Mesendoderm (in vitro differentiated cells): ENCODE data around the gene FRY.

Experiments used
- DNase-seq: peaks from one replicate; pipeline ENCODE4 v3.0.0; 2013
- H2AK5ac ChIP-seq: 2 replicates; pipeline ENCODE4 v1.6.1; 2013; ENCODE audit warnings: low read length, inconsistent platforms
- H2BK120ac ChIP-seq: 2 replicates; pipeline ENCODE4 v1.6.1; 2013; ENCODE audit warnings: low read depth, mild to moderate bottlenecking, low read length, moderate library complexity, mixed read lengths
- H2BK15ac ChIP-seq: replicated peaks from 2 replicates; pipeline ENCODE4 v1.6.1; 2013; ENCODE audit warnings: low read depth, mild to moderate bottlenecking, moderate library complexity
- H2BK5ac ChIP-seq: 2 replicates; pipeline ENCODE4 v1.6.1; 2013; ENCODE audit warnings: low read length, inconsistent platforms
- H3K18ac ChIP-seq: 2 replicates; pipeline ENCODE4 v1.6.1; 2013; ENCODE audit warnings: mild to moderate bottlenecking, low read length, mixed read lengths
- H3K23ac ChIP-seq: one replicate; pipeline ENCODE4 v1.6.1; 2013; ENCODE audit warnings: low read length
- H3K27ac ChIP-seq: 2 replicates; pipeline ENCODE4 v1.5.1; 2013; ENCODE audit warnings: low read depth, mild to moderate bottlenecking, inconsistent platforms, low read length, moderate library complexity
- H3K27me3 ChIP-seq: 2 replicates; pipeline ENCODE4 v1.6.1; 2013; ENCODE audit warnings: low read length, control low read depth, mild to moderate bottlenecking, inconsistent platforms; ENCODE audit not compliant: insufficient read depth, poor library complexity
- H3K36me3 ChIP-seq: 2 replicates; pipeline ENCODE4 v1.6.1; 2013; ENCODE audit warnings: low read length, inconsistent platforms; ENCODE audit not compliant: control insufficient read depth, insufficient read depth
- H3K4ac ChIP-seq: one replicate; pipeline ENCODE4 v1.6.1; 2013; ENCODE audit warnings: low read depth, mild to moderate bottlenecking, low read length, moderate library complexity
- H3K4me1 ChIP-seq: 2 replicates; pipeline ENCODE4 v1.6.1; 2013; ENCODE audit warnings: low read depth, low read length, inconsistent platforms; ENCODE audit not compliant: control insufficient read depth
- H3K4me2 ChIP-seq: 2 replicates; pipeline ENCODE4 v1.6.1; 2013; ENCODE audit warnings: low read length
- H3K4me3 ChIP-seq: 2 replicates; pipeline ENCODE4 v1.5.1; 2013; ENCODE audit warnings: mild to moderate bottlenecking, low read length
- H3K56ac ChIP-seq: one replicate; pipeline ENCODE4 v1.6.1; 2013; ENCODE audit warnings: low read length
- H3K79me1 ChIP-seq: 2 replicates; pipeline ENCODE4 v1.6.1; 2013; ENCODE audit warnings: low read length, inconsistent platforms
- H3K79me2 ChIP-seq: 2 replicates; pipeline ENCODE4 v1.6.1; 2013; ENCODE audit warnings: mild to moderate bottlenecking, low read length; ENCODE audit not compliant: control insufficient read depth, insufficient read depth
- H3K9ac ChIP-seq: 2 replicates; pipeline ENCODE4 v1.6.1; 2013; ENCODE audit warnings: low read length, inconsistent platforms
- H4K5ac ChIP-seq: one replicate; pipeline ENCODE4 v1.6.1; 2013; ENCODE audit warnings: low read length
- H4K8ac ChIP-seq: one replicate; pipeline ENCODE4 v1.6.1; 2013; ENCODE audit warnings: low read depth, mild to moderate bottlenecking, control low read depth, low read length, moderate library complexity
- WGBS: extraction: QIAGEN DNeasy Blood & Tissue Kit; methylation state at CpG from one replicate; pipeline ENCODE4 v1.1.7; 2013; ENCODE audit warnings: low lambda C conversion rate, missing lambda C conversion rate; ENCODE audit not compliant: insufficient coverage; ENCODE audit errors: extremely low coverage; 5-methylcytosine and 5-hydroxymethylcytosine counted together

Gene FRY

GRCh38 chr13:32211813-32212212 is 180.2 kb downstream of the FRY start:
- Histone ChIP-seq H3K56ac (no peak overlapping the region), H4K8ac (no peak overlapping the region), H3K23ac (no peak overlapping the region), H3K4me2 (no peak overlapping the region), H3K4ac (no peak overlapping the region), H2BK15ac (no peak overlapping the region), H3K79me1 (no peaks in the 10 kb centered on the region), H4K5ac (no peak overlapping the region), H3K79me2 (no peaks in the 10 kb centered on the region), H3K27ac (no peak overlapping the region), H3K27me3 (no peaks in the 10 kb centered on the region), H2BK120ac (no peak overlapping the region), H2BK5ac (no peak overlapping the region), H3K36me3 (no peaks in the 10 kb centered on the region), H3K9ac (no peak overlapping the region), H3K4me1 (no peaks in the 10 kb centered on the region), H3K4me3 (no peak overlapping the region), H3K18ac (no peak overlapping the region), H2AK5ac (no peak overlapping the region)
- DNase-seq, result peak; percentile 12
- WGBS, result no CpG with 5 or more reads among the region's 3 CpGs

- no peak overlapping the region for H2BK5ac ChIP-seq
- no peak overlapping the region for H2AK5ac ChIP-seq
- H3K23ac ChIP-seq, result no peak overlapping the region
- no peaks in the 10 kb centered on the region for H3K79me1 ChIP-seq
- H3K79me2 ChIP-seq, result no peaks in the 10 kb centered on the region
- no peak overlapping the region for H3K4me3 ChIP-seq
- H4K8ac ChIP-seq, result no peak overlapping the region
- H3K4me1 ChIP-seq, result no peaks in the 10 kb centered on the region
- H4K5ac ChIP-seq, result no peak overlapping the region
- no CpG with 5 or more reads among the region's 3 CpGs for WGBS
- H3K9ac ChIP-seq, result no peak overlapping the region
- no peak overlapping the region for H2BK15ac ChIP-seq
- H3K27me3 ChIP-seq, result no peaks in the 10 kb centered on the region
- H3K18ac ChIP-seq, result no peak overlapping the region
- H3K4ac ChIP-seq, result no peak overlapping the region
- H3K56ac ChIP-seq, result no peak overlapping the region
- no peak overlapping the region for H2BK120ac ChIP-seq
- DNase-seq, result no peak
- H3K4me2 ChIP-seq, result no peak overlapping the region
- no peaks in the 10 kb centered on the region for H3K36me3 ChIP-seq
- H3K27ac ChIP-seq, result no peak overlapping the region
Measured at GRCh38 chr13:32212421-32212820, 180.8 kb downstream of the FRY start.

- Histone ChIP-seq H3K18ac (no peak overlapping the region), H3K79me2 (no peaks in the 10 kb centered on the region), H3K79me1 (no peaks in the 10 kb centered on the region), H2AK5ac (no peak overlapping the region), H3K4me1 (no peaks in the 10 kb centered on the region), H3K36me3 (no peaks in the 10 kb centered on the region), H3K27ac (no peak overlapping the region), H3K4me2 (no peak overlapping the region), H3K23ac (no peak overlapping the region), H3K4me3 (no peak overlapping the region), H2BK5ac (no peak overlapping the region), H4K8ac (no peak overlapping the region), H3K56ac (no peak overlapping the region), H2BK120ac (no peak overlapping the region), H3K27me3 (no peaks in the 10 kb centered on the region), H3K9ac (no peak overlapping the region), H2BK15ac (no peak overlapping the region), H3K4ac (no peak overlapping the region), H4K5ac (no peak overlapping the region)
- no peak for DNase-seq
Measured at GRCh38 chr13:32213626-32214025, 182.1 kb downstream of the FRY start.

GRCh38 chr13:32214071-32214470 is 182.5 kb downstream of the FRY start:
- H2BK120ac ChIP-seq, result no peak overlapping the region
- DNase-seq, result no peak
- H3K23ac ChIP-seq, result no peak overlapping the region
- H4K5ac ChIP-seq, result no peak overlapping the region
- no peaks in the 10 kb centered on the region for H3K36me3 ChIP-seq
- H3K4me2 ChIP-seq, result no peak overlapping the region
- H2AK5ac ChIP-seq, result no peak overlapping the region
- H3K79me2 ChIP-seq, result no peaks in the 10 kb centered on the region
- no CpG with 5 or more reads among the region's 4 CpGs for WGBS
- H3K4me3 ChIP-seq, result no peak overlapping the region
- H3K18ac ChIP-seq, result no peak overlapping the region
- H2BK15ac ChIP-seq, result no peak overlapping the region
- H3K56ac ChIP-seq, result no peak overlapping the region
- H3K4ac ChIP-seq, result no peak overlapping the region
- no peak overlapping the region for H3K9ac ChIP-seq
- H4K8ac ChIP-seq, result no peak overlapping the region
- no peak overlapping the region for H3K27ac ChIP-seq
- no peaks in the 10 kb centered on the region for H3K27me3 ChIP-seq
- no peaks in the 10 kb centered on the region for H3K4me1 ChIP-seq
- H2BK5ac ChIP-seq, result no peak overlapping the region
- H3K79me1 ChIP-seq, result no peaks in the 10 kb centered on the region

- H3K27me3 ChIP-seq, result no peaks in the 10 kb centered on the region
- no peaks in the 10 kb centered on the region for H3K79me2 ChIP-seq
- no peak overlapping the region for H4K5ac ChIP-seq
- no peaks in the 10 kb centered on the region for H3K36me3 ChIP-seq
- no peak overlapping the region for H3K27ac ChIP-seq
- WGBS, result no CpG with 5 or more reads among the region's 5 CpGs
- DNase-seq, result no peak
- no peak overlapping the region for H3K23ac ChIP-seq
- no peaks in the 10 kb centered on the region for H3K4me1 ChIP-seq
- no peak overlapping the region for H3K4me2 ChIP-seq
- H3K9ac ChIP-seq, result no peak overlapping the region
- H4K8ac ChIP-seq, result no peak overlapping the region
- H2BK15ac ChIP-seq, result no peak overlapping the region
- H3K4ac ChIP-seq, result no peak overlapping the region
- no peak overlapping the region for H2BK5ac ChIP-seq
- H3K56ac ChIP-seq, result no peak overlapping the region
- H3K18ac ChIP-seq, result no peak overlapping the region
- H3K4me3 ChIP-seq, result no peak overlapping the region
- no peaks in the 10 kb centered on the region for H3K79me1 ChIP-seq
- H2BK120ac ChIP-seq, result no peak overlapping the region
- no peak overlapping the region for H2AK5ac ChIP-seq
Measured at GRCh38 chr13:32216281-32216680, 184.7 kb downstream of the FRY start.

GRCh38 chr13:32222046-32222676 is 190.6 kb downstream of the FRY start:
- WGBS, result no CpG with 5 or more reads among the region's 6 CpGs
- no peaks in the 10 kb centered on the region for H3K79me1 ChIP-seq

More at GRCh38 chr13:32222046-32222676, 190.6 kb downstream of the FRY start:
- H2AK5ac ChIP-seq, result no peak overlapping the region
- no peak overlapping the region for H2BK120ac ChIP-seq
- H4K5ac ChIP-seq, result no peak overlapping the region
- no peak overlapping the region for H3K4me2 ChIP-seq
- no peak overlapping the region for H3K4ac ChIP-seq
- H3K27me3 ChIP-seq, result no peaks in the 10 kb centered on the region
- no peak overlapping the region for H3K27ac ChIP-seq
- no peaks in the 10 kb centered on the region for H3K36me3 ChIP-seq
- H3K4me3 ChIP-seq, result no peak overlapping the region
- H3K18ac ChIP-seq, result no peak overlapping the region
- no peak overlapping the region for H2BK15ac ChIP-seq
- H4K8ac ChIP-seq, result no peak overlapping the region
- no peak overlapping the region for H3K9ac ChIP-seq
- no peak overlapping the region for H3K23ac ChIP-seq
- no peaks in the 10 kb centered on the region for H3K79me2 ChIP-seq
- H3K4me1 ChIP-seq, result no peaks in the 10 kb centered on the region
- H3K56ac ChIP-seq, result no peak overlapping the region
- no peak for DNase-seq
- H2BK5ac ChIP-seq, result no peak overlapping the region
